Endothelial cell of umbilical vein (primary cell): ENCODE data around the gene ALDH1A3.

ENCODE experiments used
- EZH2 ChIP-seq: IDR thresholded peaks from 2 replicates; pipeline ENCODE4 v1.6.1; 2012; ENCODE audit warnings: borderline replicate concordance, low read depth, mild to moderate bottlenecking, moderate library complexity, low read length, inconsistent platforms; ENCODE audit not compliant: severe bottlenecking
- GATA2 ChIP-seq: IDR thresholded peaks from 2 replicates; pipeline ENCODE4 v1.7.0; 2011; ENCODE audit warnings: low read depth, mild to moderate bottlenecking, moderate library complexity, mixed read lengths, low read length; ENCODE audit not compliant: insufficient read length, insufficient read depth
- POLR2A ChIP-seq: IDR thresholded peaks from 2 replicates; pipeline ENCODE4 v1.6.1; 2012; ENCODE audit warnings: low read depth, mild to moderate bottlenecking, control low read depth, low read length
- POLR2AphosphoS5 ChIP-seq: IDR thresholded peaks from 2 replicates; pipeline ENCODE4 v1.6.1; 2012; ENCODE audit warnings: low read depth, mild to moderate bottlenecking, control low read depth, low read length, moderate library complexity; ENCODE audit not compliant: insufficient read depth
- TF ChIP-seq, protein P1 (sequence below), 2 donors: IDR thresholded peaks; 1 replicate in 1 of 2; 2 replicates in 1 of 2; pipeline ENCODE4 v1.5.1; 2011; ENCODE audit warnings: low read length in 2 of 2, mild to moderate bottlenecking in 2 of 2, moderate library complexity in 2 of 2, control low read depth in 1 of 2, inconsistent platforms in 1 of 2, low read depth in 1 of 2; ENCODE audit not compliant: insufficient read depth in 1 of 2; ENCODE audit errors: extremely low read depth in 1 of 2
- TF ChIP-seq, protein P2 (sequence below): IDR thresholded peaks from 2 replicates; pipeline ENCODE4 v1.6.1; 2011; ENCODE audit not compliant: insufficient read depth, insufficient read length

DNA sequence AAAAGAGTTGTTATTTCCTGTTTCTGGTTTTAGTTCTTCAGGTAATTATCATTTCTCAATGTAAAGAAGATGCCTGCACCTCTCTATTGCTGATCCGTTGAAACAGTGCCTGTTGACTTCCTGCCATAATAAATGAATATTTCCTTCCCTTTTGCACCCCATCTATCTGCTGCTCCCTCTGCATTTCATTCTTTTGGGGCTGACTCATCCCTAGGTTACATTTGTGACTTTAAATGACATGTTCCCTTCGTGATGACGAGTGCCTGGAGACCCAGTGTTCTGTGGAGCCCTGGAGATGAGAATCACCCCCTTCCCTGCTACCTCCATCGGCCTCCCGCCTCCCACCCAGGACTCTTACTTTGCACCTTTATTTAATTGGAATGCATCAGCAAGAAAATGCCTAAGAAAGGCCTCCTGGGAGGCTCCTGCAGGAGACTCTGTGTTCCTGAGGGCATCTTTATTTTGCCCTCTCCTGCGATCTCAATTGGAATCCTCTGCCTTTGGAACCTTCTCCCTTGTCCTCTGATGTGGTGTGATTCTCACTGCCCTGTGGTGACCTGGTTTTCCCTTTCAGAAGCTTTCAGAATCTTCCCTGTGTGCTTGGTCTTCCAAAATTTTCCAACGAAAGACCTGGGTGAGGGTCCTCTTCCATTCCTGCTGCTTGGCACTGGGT lies 53.2 kb downstream of the ALDH1A3 start:
- TF ChIP-seq, protein P1, sequence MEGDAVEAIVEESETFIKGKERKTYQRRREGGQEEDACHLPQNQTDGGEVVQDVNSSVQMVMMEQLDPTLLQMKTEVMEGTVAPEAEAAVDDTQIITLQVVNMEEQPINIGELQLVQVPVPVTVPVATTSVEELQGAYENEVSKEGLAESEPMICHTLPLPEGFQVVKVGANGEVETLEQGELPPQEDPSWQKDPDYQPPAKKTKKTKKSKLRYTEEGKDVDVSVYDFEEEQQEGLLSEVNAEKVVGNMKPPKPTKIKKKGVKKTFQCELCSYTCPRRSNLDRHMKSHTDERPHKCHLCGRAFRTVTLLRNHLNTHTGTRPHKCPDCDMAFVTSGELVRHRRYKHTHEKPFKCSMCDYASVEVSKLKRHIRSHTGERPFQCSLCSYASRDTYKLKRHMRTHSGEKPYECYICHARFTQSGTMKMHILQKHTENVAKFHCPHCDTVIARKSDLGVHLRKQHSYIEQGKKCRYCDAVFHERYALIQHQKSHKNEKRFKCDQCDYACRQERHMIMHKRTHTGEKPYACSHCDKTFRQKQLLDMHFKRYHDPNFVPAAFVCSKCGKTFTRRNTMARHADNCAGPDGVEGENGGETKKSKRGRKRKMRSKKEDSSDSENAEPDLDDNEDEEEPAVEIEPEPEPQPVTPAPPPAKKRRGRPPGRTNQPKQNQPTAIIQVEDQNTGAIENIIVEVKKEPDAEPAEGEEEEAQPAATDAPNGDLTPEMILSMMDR (IDR thresholded peaks at IDR 0.05; ENCODE audit: extremely low read depth in 1 of 2, insufficient read depth in 1 of 2, low read depth in 1 of 2, low read length in 2 of 2): no peak
- TF ChIP-seq POLR2A (no peak), POLR2AphosphoS5 (no peak), EZH2 (no peak), GATA2 (no peak)
- TF ChIP-seq, protein P2, sequence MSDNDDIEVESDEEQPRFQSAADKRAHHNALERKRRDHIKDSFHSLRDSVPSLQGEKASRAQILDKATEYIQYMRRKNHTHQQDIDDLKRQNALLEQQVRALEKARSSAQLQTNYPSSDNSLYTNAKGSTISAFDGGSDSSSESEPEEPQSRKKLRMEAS: no peak
